HepG2 (cell line): ENCODE measurements around the gene RAET1E. TPM values are rescaled to one million over a fixed set of nuclear protein-coding genes. Genes with fewer than 3 reads are reported as not detected.

Source experiments
- ATRX ChIP-seq: sonication (generic); formaldehyde crosslinking; IDR thresholded peaks from 2 replicates; pipeline ENCODE4 v1.4.0; 2020; ENCODE audit warnings: missing genetic modification reagents, borderline replicate concordance
- FOXA3 ChIP-seq: IDR thresholded peaks from 2 replicates; pipeline ENCODE4 v1.6.1; 2016; ENCODE audit warnings: missing genetic modification reagents, missing compliant biosample characterization
- FOXC1 ChIP-seq: sonication (generic); formaldehyde crosslinking; IDR thresholded peaks from 2 replicates; pipeline ENCODE4 v1.8.0; 2022; ENCODE audit warnings: mild to moderate bottlenecking, missing genetic modification reagents, borderline replicate concordance
- FOXJ3 ChIP-seq: sonication (generic); formaldehyde crosslinking; IDR thresholded peaks from 2 replicates; pipeline ENCODE4 v1.4.0; 2020; ENCODE audit warnings: missing genetic modification reagents, mild to moderate bottlenecking, borderline replicate concordance
- FUBP1 ChIP-seq: sonication (generic); formaldehyde crosslinking; IDR thresholded peaks from 2 replicates; pipeline ENCODE4 v1.5.1; 2020; ENCODE audit warnings: missing genetic modification reagents, mild to moderate bottlenecking, borderline replicate concordance
- HES4 ChIP-seq: sonication (generic); formaldehyde crosslinking; IDR thresholded peaks from 2 replicates; pipeline ENCODE4 v1.9.0; 2021; ENCODE audit warnings: mild to moderate bottlenecking, missing genetic modification reagents, borderline replicate concordance
- MEIS2 ChIP-seq: sonication (generic); formaldehyde crosslinking; IDR thresholded peaks from 2 replicates; pipeline ENCODE4 v1.9.0; 2021; ENCODE audit warnings: mild to moderate bottlenecking, missing genetic modification reagents
- NFYB ChIP-seq: sonication (generic); formaldehyde crosslinking; IDR thresholded peaks from 2 replicates; pipeline ENCODE4 v1.4.0; 2020; ENCODE audit warnings: missing genetic modification reagents
- PATZ1 ChIP-seq: sonication (generic); formaldehyde crosslinking; IDR thresholded peaks from 2 replicates; pipeline ENCODE4 v1.4.0; 2020; ENCODE audit warnings: missing genetic modification reagents
- PHF21A ChIP-seq: sonication (generic); formaldehyde crosslinking; IDR thresholded peaks from 2 replicates; pipeline ENCODE4 v1.5.0; 2020; ENCODE audit warnings: mild to moderate bottlenecking, missing genetic modification reagents
- PPARG ChIP-seq: conservative IDR thresholded peaks from 2 replicates; pipeline ENCODE4 v1.6.1; 2016; ENCODE audit warnings: missing biosample characterization, missing genetic modification reagents
- RAD21 ChIP-seq: fragments of 450-650 bp; formaldehyde crosslinking; IDR thresholded peaks from 2 replicates; pipeline ENCODE4 v1.5.0; 2020; ENCODE audit warnings: mild to moderate bottlenecking
- RNF219 ChIP-seq: sonication (generic); formaldehyde crosslinking; IDR thresholded peaks from 2 replicates; pipeline ENCODE4 v1.5.0; 2020; ENCODE audit warnings: mild to moderate bottlenecking, missing genetic modification reagents
- SIX4 ChIP-seq: sonication (generic); formaldehyde crosslinking; IDR thresholded peaks from 2 replicates; pipeline ENCODE4 v1.4.0; 2020; ENCODE audit warnings: missing genetic modification reagents
- TOE1 ChIP-seq: sonication (generic); formaldehyde crosslinking; IDR thresholded peaks from 2 replicates; pipeline ENCODE4 v1.4.0; 2020; ENCODE audit warnings: mild to moderate bottlenecking, missing genetic modification reagents
- TP53 ChIP-seq: sonication (generic); formaldehyde crosslinking; conservative IDR thresholded peaks from 2 replicates; pipeline ENCODE4 v1.4.0; 2020; ENCODE audit warnings: missing genetic modification reagents
- YEATS4 ChIP-seq: sonication (generic); formaldehyde crosslinking; IDR thresholded peaks from 2 replicates; pipeline ENCODE4 v1.4.0; 2020; ENCODE audit warnings: missing genetic modification reagents, borderline replicate concordance
- ZBTB39 ChIP-seq: sonication (generic); formaldehyde crosslinking; IDR thresholded peaks from 2 replicates; pipeline ENCODE4 v1.5.0; 2020; ENCODE audit warnings: missing genetic modification reagents
- ZNF12 ChIP-seq: sonication (generic); formaldehyde crosslinking; IDR thresholded peaks from 2 replicates; pipeline ENCODE4 v1.5.0; 2020; ENCODE audit warnings: missing genetic modification reagents
- ZNF337 ChIP-seq: sonication (generic); formaldehyde crosslinking; IDR thresholded peaks from 2 replicates; pipeline ENCODE4 v1.5.1; 2020; ENCODE audit warnings: missing genetic modification reagents, low read depth, mild to moderate bottlenecking, borderline replicate concordance
- ZNF382 ChIP-seq: sonication (generic); formaldehyde crosslinking; IDR thresholded peaks from 2 replicates; pipeline ENCODE4 v1.5.0; 2020; ENCODE audit warnings: missing genetic modification reagents, mild to moderate bottlenecking, borderline replicate concordance
- ZNF543 ChIP-seq: sonication (generic); formaldehyde crosslinking; IDR thresholded peaks from 2 replicates; pipeline ENCODE4 v1.4.0; 2020; ENCODE audit warnings: mild to moderate bottlenecking, missing genetic modification reagents
- ZNF703 ChIP-seq: sonication (generic); formaldehyde crosslinking; IDR thresholded peaks from 2 replicates; pipeline ENCODE4 v1.5.1; 2020; ENCODE audit warnings: missing genetic modification reagents, mild to moderate bottlenecking, moderate library complexity, borderline replicate concordance
- ZSCAN25 ChIP-seq: sonication (generic); formaldehyde crosslinking; IDR thresholded peaks from 2 replicates; pipeline ENCODE4 v1.8.0; 2022; ENCODE audit warnings: mild to moderate bottlenecking, missing genetic modification reagents
- polyA plus RNA-seq, 8 experiments: library from polyadenylated mRNA; depleted of rRNA in 3 of 8; stranded (reverse) in 7 of 8; unstranded in 1 of 8; fragments of >200 nt; fragmentation: Illumina TruSeq in 4 of 8; extraction: Trizol in 4 of 8; gene quantifications; 2 replicates each; pipeline versions ENCODE4 v1.2.1 to v1.2.3, GENCODE V29; 2011 to 2016; ENCODE audit warnings: low read depth in 4 of 8, missing spikeins in 1 of 8, mixed read lengths in 1 of 8; ENCODE audit not compliant: insufficient read depth in 1 of 8
- total RNA-seq, 5 experiments: library from RNA; depleted of rRNA; stranded (reverse); fragments of >200 nt; fragmentation: Illumina TruSeq; extraction: Trizol; gene quantifications; 2 replicates each; pipeline ENCODE4 v1.2.3, GENCODE V29; 2016; ENCODE audit warnings: low read depth in 1 of 5

Gene RAET1E
- total and polyA plus RNA-seq, 2 of the 13 experiments (the other 11 are each of a cell fraction or from before 2014, with no cell fraction given), result not detected

- TF ChIP-seq FUBP1 (CRISPR knock-in tag) (no peak), TOE1 (CRISPR knock-in tag) (no peak), YEATS4 (CRISPR knock-in tag) (no peak), ZNF337 (CRISPR knock-in tag) (no peak), NFYB (CRISPR knock-in tag) (no peak), FOXJ3 (no peak; the same call in 1 of the 2 replicates), SIX4 (CRISPR knock-in tag) (no peak), PATZ1 (CRISPR knock-in tag) (peak; percentile 58; the same call in 1 of the 2 replicates), ZNF382 (no peak), PHF21A (no peak), HES4 (CRISPR knock-in tag) (no peak), ZBTB39 (CRISPR knock-in tag) (no peak), ZNF543 (CRISPR knock-in tag) (no peak), RNF219 (CRISPR knock-in tag) (no peak), PPARG (CRISPR knock-in tag) (no peak), ZNF12 (CRISPR knock-in tag) (no peak), FOXC1 (no peak), ZSCAN25 (CRISPR knock-in tag) (no peak), ZNF703 (CRISPR knock-in tag) (no peak), MEIS2 (CRISPR knock-in tag) (no peak), ATRX (CRISPR knock-in tag) (no peak), FOXA3 (peak; percentile 61), RAD21 (CRISPR knock-in tag) (no peak), TP53 (CRISPR knock-in tag) (no peak)
These were observed 38.0 kb downstream of the RAET1E start (continued) for GRCh38 chr6:149859938-149860337.
